Measurements from ENCODE around the gene DYNC2LI1.

Gene DYNC2LI1

GRCh38 chr2:43845181-43845580 lies 71.3 kb downstream of the DYNC2LI1 start:
- DNase-seq (ENCODE audit: extremely low read depth, low read depth), result no peak
- no peak for TF ChIP-seq CTCF (IDR thresholded peaks at IDR 0.05; ENCODE audit: low read depth, low read length)

GRCh38 chr2:43846140-43846793 lies 72.4 kb downstream of the DYNC2LI1 start:
- TF ChIP-seq CTCF (IDR thresholded peaks at IDR 0.05; ENCODE audit: low read depth, low read length), result no peak
- no peak for DNase-seq (ENCODE audit: extremely low read depth, low read depth)

GRCh38 chr2:43848214-43848613 lies 74.4 kb downstream of the DYNC2LI1 start:
- no peak for TF ChIP-seq CTCF (IDR thresholded peaks at IDR 0.05; ENCODE audit: low read depth, low read length)
- DNase-seq (ENCODE audit: extremely low read depth, low read depth), result no peak

GRCh38 chr2:43851011-43851980 lies 77.5 kb downstream of the DYNC2LI1 start:
- no peak for TF ChIP-seq CTCF (IDR thresholded peaks at IDR 0.05; ENCODE audit: low read depth, low read length)
- no peak for DNase-seq (ENCODE audit: extremely low read depth, low read depth)

GRCh38 chr2:43852196-43852730 lies 78.4 kb downstream of the DYNC2LI1 start:
- no peak for TF ChIP-seq CTCF (IDR thresholded peaks at IDR 0.05; ENCODE audit: low read depth, low read length)
- DNase-seq (ENCODE audit: extremely low read depth, low read depth), result no peak

- no peak for DNase-seq (ENCODE audit: extremely low read depth, low read depth)
These were observed 79.6 kb downstream of the DYNC2LI1 start for GRCh38 chr2:43853141-43854081.

More at GRCh38 chr2:43853141-43854081, 79.6 kb downstream of the DYNC2LI1 start:
- TF ChIP-seq CTCF (IDR thresholded peaks at IDR 0.05; ENCODE audit: low read depth, low read length), result no peak

Measured in AG09319 (cell line).